ENCODE measurements around the gene TRIP10.

DNA sequence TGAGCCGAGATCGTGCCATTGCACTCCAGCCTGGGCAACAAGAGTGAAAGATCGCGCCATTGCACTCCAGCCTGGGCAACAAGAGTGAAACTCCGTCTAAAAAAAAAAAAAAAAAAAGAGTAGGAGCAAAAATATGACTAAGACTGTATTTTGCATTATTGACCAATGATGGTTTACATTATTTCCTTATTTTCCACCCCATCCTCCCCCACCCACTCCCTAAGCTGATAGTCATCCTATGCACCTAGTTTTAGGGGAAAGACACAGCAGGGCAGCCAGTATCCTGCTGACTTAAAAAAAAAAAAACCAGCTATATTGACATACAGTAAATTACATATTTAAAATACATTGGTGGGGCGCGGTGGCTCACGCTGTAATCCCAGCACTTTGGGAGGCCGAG lies 58.2 kb downstream of the TRIP10 start:
- TF ChIP-seq POLR2AphosphoS5 (IDR thresholded peaks at IDR 0.05), result no peak
- TF ChIP-seq, protein P1, sequence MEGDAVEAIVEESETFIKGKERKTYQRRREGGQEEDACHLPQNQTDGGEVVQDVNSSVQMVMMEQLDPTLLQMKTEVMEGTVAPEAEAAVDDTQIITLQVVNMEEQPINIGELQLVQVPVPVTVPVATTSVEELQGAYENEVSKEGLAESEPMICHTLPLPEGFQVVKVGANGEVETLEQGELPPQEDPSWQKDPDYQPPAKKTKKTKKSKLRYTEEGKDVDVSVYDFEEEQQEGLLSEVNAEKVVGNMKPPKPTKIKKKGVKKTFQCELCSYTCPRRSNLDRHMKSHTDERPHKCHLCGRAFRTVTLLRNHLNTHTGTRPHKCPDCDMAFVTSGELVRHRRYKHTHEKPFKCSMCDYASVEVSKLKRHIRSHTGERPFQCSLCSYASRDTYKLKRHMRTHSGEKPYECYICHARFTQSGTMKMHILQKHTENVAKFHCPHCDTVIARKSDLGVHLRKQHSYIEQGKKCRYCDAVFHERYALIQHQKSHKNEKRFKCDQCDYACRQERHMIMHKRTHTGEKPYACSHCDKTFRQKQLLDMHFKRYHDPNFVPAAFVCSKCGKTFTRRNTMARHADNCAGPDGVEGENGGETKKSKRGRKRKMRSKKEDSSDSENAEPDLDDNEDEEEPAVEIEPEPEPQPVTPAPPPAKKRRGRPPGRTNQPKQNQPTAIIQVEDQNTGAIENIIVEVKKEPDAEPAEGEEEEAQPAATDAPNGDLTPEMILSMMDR (IDR thresholded peaks at IDR 0.05 in 8 of 11, conservative IDR thresholded peaks at IDR 0.05 in 3 of 11), result no peak

All from spleen (tissue), 7 donors.